ENCODE data around the gene MCTP1. TPM values are rescaled to one million over a fixed set of nuclear protein-coding genes. Genes with fewer than 3 reads are reported as not detected.
A peak's percentile ranks its signal among the peaks of the same experiment; 100 is the strongest.

MCTP1 gene
- total and polyA plus RNA-seq, 10 of the 15 experiments (the other 5 are each of a cell fraction or from before 2014, with no cell fraction given): 12.6 to 45.9 (median 18.8) TPM

DNA sequence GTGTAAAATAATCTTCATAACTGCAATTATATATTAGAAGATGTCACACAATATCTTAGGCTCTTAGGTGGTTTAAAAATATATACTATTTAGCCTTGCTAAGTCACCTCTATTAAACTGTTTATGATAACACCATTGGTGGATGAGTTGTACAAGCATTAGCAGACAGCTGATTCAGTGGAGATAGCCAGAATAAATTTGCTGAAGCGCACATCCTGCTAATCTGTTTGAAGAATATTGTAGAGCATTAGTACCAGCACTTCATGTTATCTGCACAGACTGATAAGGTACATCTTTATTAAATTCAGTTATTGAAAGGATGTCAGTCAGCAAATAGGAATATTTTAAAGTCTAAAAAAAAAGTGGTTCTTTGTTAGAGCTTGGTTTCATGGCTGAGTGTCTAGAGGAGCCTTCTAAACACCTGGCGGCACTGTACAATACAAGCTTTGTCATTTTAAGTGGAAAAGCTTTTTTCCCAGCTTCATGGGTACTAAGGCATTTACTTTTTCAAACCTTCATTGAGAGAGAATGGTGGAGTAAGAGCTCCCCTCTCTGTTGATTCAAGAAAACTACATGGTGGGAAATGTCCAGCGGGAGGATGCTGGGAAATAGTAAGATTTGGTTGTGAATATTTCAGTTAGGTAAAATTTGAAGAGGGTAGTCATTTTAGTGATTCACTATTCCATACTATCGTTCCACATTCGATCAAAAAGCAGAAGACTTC is 391.3 kb downstream of the MCTP1 start:
- H3K9ac ChIP-seq (ENCODE audit: control insufficient read depth, insufficient read depth, low read length): no peak overlapping the region
- WGBS (ENCODE audit: insufficient coverage, insufficient replicate concordance, low lambda C conversion rate, missing lambda C conversion rate): 53% methylated on average over 5 of the region's 5 CpGs
- in situ Hi-C loops (cut with MboI) (no loop called here), intact Hi-C loops (cut with micrococcal nuclease; ENCODE audit: unreplicated experiment) (no loop called here)
- ChIA-PET RAD21 (ENCODE audit: unreplicated experiment) (interaction anchor here (1.0 to 1.3 kb wide), 2 partner anchors 156 to 369 kb away, joined by 4 read pairs; no protein-coding TSS in a partner anchor), POLR2A (no interaction called here), CTCF (interaction anchor here (0.6 to 1.6 kb wide), 7 partner anchors 17 to 1092 kb away, joined by 3 to 4 read pairs (median 4); no protein-coding TSS in a partner anchor), SMC1A (ENCODE audit: uncharacterized antibody, unreplicated experiment) (interaction anchor here (0.8 to 1.5 kb wide), 6 partner anchors 10 to 201 kb away, joined by 3 to 5 read pairs (median 4); no protein-coding TSS in a partner anchor)
- no peak overlapping the region for H3K4me3 ChIP-seq
- FAIRE-seq (peak; percentile 56), DNase-seq (ENCODE audit: low read depth, low spot score) (no peak), ATAC-seq (no peak)
- H3K79me2 ChIP-seq (ENCODE audit: control insufficient read depth, insufficient read depth, low read length): no peaks in the 10 kb centered on the region
- H2AFZ ChIP-seq (ENCODE audit: control insufficient read depth, low read depth, low read length): no peak overlapping the region
- no peaks in the 10 kb centered on the region for H3K27me3 ChIP-seq (replicated peaks in 1 of 2; ENCODE audit: control insufficient read depth in 2 of 2, insufficient read depth in 2 of 2, low read length in 1 of 2)
- no peaks in the 10 kb centered on the region for H3K36me3 ChIP-seq (ENCODE audit: control insufficient read depth in 2 of 2, insufficient read depth in 2 of 2, low read length in 1 of 2)
- no peak overlapping the region for H3K27ac ChIP-seq (ENCODE audit: control insufficient read depth, insufficient read depth)
- no peaks in the 10 kb centered on the region for H3K4me1 ChIP-seq (ENCODE audit: control insufficient read depth, insufficient read depth, low read length)
- BruUV-seq (replicated peaks): no TSS peak
- H4K20me1 ChIP-seq (ENCODE audit: control insufficient read depth, insufficient read depth): no peaks in the 10 kb centered on the region
- no peak overlapping the region for H3K4me2 ChIP-seq (ENCODE audit: control insufficient read depth, insufficient read depth)
- H3K9me3 ChIP-seq (replicated peaks; ENCODE audit: control insufficient read depth, insufficient read depth, low read length): no peaks in the 10 kb centered on the region
- TF ChIP-seq, protein P1, sequence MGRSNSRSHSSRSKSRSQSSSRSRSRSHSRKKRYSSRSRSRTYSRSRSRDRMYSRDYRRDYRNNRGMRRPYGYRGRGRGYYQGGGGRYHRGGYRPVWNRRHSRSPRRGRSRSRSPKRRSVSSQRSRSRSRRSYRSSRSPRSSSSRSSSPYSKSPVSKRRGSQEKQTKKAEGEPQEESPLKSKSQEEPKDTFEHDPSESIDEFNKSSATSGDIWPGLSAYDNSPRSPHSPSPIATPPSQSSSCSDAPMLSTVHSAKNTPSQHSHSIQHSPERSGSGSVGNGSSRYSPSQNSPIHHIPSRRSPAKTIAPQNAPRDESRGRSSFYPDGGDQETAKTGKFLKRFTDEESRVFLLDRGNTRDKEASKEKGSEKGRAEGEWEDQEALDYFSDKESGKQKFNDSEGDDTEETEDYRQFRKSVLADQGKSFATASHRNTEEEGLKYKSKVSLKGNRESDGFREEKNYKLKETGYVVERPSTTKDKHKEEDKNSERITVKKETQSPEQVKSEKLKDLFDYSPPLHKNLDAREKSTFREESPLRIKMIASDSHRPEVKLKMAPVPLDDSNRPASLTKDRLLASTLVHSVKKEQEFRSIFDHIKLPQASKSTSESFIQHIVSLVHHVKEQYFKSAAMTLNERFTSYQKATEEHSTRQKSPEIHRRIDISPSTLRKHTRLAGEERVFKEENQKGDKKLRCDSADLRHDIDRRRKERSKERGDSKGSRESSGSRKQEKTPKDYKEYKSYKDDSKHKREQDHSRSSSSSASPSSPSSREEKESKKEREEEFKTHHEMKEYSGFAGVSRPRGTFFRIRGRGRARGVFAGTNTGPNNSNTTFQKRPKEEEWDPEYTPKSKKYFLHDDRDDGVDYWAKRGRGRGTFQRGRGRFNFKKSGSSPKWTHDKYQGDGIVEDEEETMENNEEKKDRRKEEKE (IDR thresholded peaks at IDR 0.05): no peak
- TF ChIP-seq, protein P2, sequence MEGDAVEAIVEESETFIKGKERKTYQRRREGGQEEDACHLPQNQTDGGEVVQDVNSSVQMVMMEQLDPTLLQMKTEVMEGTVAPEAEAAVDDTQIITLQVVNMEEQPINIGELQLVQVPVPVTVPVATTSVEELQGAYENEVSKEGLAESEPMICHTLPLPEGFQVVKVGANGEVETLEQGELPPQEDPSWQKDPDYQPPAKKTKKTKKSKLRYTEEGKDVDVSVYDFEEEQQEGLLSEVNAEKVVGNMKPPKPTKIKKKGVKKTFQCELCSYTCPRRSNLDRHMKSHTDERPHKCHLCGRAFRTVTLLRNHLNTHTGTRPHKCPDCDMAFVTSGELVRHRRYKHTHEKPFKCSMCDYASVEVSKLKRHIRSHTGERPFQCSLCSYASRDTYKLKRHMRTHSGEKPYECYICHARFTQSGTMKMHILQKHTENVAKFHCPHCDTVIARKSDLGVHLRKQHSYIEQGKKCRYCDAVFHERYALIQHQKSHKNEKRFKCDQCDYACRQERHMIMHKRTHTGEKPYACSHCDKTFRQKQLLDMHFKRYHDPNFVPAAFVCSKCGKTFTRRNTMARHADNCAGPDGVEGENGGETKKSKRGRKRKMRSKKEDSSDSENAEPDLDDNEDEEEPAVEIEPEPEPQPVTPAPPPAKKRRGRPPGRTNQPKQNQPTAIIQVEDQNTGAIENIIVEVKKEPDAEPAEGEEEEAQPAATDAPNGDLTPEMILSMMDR (IDR thresholded peaks at IDR 0.05 in 2 of 3, conservative IDR thresholded peaks at IDR 0.05 in 1 of 3; ENCODE audit: control insufficient read depth in 2 of 3, extremely low read depth in 1 of 3, insufficient read depth in 1 of 3, low read depth in 3 of 3, low read length in 3 of 3): peak; percentile 11 to 21 (median 18); a peak in 2 of 6 replicates
- TF ChIP-seq KAT2A (conservative IDR thresholded peaks at IDR 0.05; ENCODE audit: control insufficient read depth, low read depth, low read length): no peak
- peak; percentile 48; the same call in 1 of the 2 replicates for TF ChIP-seq RAD21 (IDR thresholded peaks at IDR 0.05; ENCODE audit: insufficient read depth, low read depth, low read length)
- TF ChIP-seq ZSCAN29 (IDR thresholded peaks at IDR 0.05): no peak
- TF ChIP-seq, protein P3, sequence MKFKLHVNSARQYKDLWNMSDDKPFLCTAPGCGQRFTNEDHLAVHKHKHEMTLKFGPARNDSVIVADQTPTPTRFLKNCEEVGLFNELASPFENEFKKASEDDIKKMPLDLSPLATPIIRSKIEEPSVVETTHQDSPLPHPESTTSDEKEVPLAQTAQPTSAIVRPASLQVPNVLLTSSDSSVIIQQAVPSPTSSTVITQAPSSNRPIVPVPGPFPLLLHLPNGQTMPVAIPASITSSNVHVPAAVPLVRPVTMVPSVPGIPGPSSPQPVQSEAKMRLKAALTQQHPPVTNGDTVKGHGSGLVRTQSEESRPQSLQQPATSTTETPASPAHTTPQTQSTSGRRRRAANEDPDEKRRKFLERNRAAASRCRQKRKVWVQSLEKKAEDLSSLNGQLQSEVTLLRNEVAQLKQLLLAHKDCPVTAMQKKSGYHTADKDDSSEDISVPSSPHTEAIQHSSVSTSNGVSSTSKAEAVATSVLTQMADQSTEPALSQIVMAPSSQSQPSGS (IDR thresholded peaks at IDR 0.05; ENCODE audit: low read length): no peak
- TF ChIP-seq NFYA (IDR thresholded peaks at IDR 0.05; ENCODE audit: borderline replicate concordance, low read depth, low read length): no peak
- TF ChIP-seq SMC3 (IDR thresholded peaks at IDR 0.05; ENCODE audit: borderline replicate concordance, low read length): no peak

All from GM12878 (cell line).